ENCODE measurements around the gene HUNK.

DNA sequence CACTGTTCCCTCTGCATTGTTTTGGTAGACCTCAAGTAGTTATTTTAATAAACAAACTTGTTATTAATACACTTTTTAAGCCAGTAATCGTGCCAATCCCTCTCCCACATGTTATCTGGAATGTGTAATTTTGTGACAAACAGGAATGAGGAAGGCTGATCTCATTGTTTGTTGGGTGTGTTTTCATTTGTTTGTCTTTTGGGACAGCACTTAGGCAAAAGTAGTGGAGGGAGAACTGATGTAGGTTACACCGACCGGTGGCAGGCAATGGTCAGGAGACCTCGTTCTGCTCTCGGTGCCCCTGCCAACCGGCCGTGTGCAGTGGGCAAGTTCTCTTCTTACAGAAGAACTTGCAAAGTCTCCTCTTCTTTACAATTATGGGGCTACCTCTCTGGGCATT is 99.8 kb downstream of the HUNK start:
- TF ChIP-seq POLR2A (IDR thresholded peaks at IDR 0.05), result no peak
- no peak for TF ChIP-seq POLR2AphosphoS5 (IDR thresholded peaks at IDR 0.05)

Measured in sigmoid colon (tissue), 4 donors.